GM12875 (cell line): Measurements from ENCODE around the gene DNAAF5.

ENCODE experiments used
- H3K4me3 ChIP-seq: one replicate; pipeline ENCODE4 v1.5.1; 2011; ENCODE audit warnings: low read depth, low read length, control low read depth
- CTCF ChIP-seq: IDR thresholded peaks from 2 replicates; pipeline ENCODE4 v1.5.1; 2011; ENCODE audit warnings: low read depth, mild to moderate bottlenecking, control low read depth, inconsistent platforms, low read length, moderate library complexity, borderline replicate concordance; ENCODE audit not compliant: insufficient read depth

DNAAF5 gene

DNA sequence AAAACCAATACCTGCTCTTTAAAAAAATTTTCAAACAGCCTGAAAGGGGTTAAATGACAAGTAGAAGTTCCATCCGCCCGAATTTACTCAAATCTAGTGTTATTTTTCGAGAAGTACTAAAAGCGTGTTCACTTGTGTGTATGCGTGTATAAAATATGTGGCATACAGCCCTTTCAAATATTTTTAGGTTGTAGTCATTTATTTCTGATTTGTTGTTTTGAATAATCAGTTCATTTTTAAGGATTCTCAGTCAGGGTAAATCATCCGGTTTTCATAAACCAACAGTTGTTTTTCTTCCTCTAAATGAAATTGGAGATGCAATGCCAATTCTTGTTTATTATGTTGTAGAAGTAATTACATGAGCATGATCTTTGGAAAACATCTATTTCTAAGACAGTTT, 98.9 kb downstream of the DNAAF5 start:
- TF ChIP-seq CTCF, result no peak
- H3K4me3 ChIP-seq, result no peak overlapping the region

DNA sequence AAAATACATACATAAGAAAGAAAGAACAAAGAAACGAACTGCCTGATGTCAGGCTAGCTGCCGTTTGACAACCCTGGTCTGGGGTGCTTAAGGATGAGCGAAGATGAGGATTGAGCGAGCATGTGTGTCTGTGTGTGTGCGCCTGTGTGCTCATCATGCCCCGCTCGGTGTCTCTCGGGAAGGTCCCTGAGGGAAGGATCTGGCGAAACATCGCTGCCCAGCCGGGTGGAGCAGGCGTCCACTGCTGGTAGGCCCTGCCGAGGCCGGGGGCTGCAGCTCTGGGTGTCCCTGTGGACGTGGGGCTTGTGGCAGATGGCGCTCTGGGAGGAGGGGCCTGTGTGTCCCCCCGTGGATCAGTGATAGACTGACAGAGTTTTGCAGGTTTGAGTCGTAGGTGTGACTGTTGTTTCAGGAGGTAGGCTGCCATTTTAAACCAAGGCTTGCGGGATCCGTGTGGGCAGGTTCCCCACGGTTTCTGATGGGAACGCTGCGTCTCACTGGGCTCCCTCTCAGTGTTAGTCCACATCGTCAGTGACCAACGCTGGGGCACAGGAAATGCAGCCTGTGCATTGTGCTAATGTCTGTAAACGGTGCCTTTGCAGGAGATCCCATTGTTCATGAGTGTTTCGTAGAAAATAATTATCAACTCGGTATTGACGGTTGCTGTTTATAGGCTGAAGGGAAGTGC, 99.9 kb downstream of the DNAAF5 start:
- TF ChIP-seq CTCF, result no peak
- H3K4me3 ChIP-seq, result no peak overlapping the region

- H3K4me3 ChIP-seq, result no peak overlapping the region
- TF ChIP-seq CTCF, result no peak
Observed at GRCh38 chr7:828793-829561, 102.5 kb downstream of the DNAAF5 start.

GRCh38 chr7:830069-830468, 103.6 kb downstream of the DNAAF5 start:
- no peak overlapping the region for H3K4me3 ChIP-seq
- no peak for TF ChIP-seq CTCF

GRCh38 chr7:831596-832166, 105.2 kb downstream of the DNAAF5 start:
- no peak for TF ChIP-seq CTCF
- H3K4me3 ChIP-seq, result no peak overlapping the region

- TF ChIP-seq CTCF, result no peak
- H3K4me3 ChIP-seq, result no peak within 1 kb of the TSS
Observed at GRCh38 chr7:832167-832967, 105.9 kb downstream of the DNAAF5 start, which contains the start of gene SUN1. SUN1 (plus strand) TSS chr7:832476; CDS start chr7:832525, 49 bp downstream.
